Fibroblast of skin of scalp (primary cell): ENCODE data around the gene GRIA1.

Source experiments
- DNase-seq: peaks from one replicate; pipeline ENCODE4 v3.0.0-alpha.2; 2013

GRIA1 gene

DNA sequence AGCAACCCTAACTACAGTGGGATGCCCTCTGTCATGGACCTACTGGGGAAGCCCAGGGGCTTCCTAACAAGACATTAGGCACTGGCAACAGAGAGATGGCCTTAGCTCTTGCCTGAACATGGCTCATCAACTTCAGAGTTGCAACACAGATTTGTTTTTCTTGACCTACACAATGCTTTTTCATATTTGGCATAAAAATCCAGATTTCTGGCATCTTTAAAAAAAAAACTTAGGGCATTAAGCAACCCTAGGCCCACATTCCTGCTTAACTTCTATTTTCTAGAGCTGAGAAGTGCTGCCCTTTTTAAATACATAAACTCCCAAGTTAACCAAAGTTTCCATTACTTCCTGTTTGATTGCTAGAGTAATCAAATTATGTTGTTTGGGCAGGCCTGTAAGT is 8.0 kb downstream of the GRIA1 start:
- no peak for DNase-seq

- no peak for DNase-seq
These were observed 9.7 kb downstream of the GRIA1 start for GRCh38 chr5:153500178-153500577.

- no peak for DNase-seq
These were observed 14.3 kb downstream of the GRIA1 start for GRCh38 chr5:153504726-153505125.

- DNase-seq: no peak
These were observed 18.2 kb downstream of the GRIA1 start for GRCh38 chr5:153508700-153509099.

GRCh38 chr5:153511622-153512021 is 21.2 kb downstream of the GRIA1 start:
- no peak for DNase-seq

DNA sequence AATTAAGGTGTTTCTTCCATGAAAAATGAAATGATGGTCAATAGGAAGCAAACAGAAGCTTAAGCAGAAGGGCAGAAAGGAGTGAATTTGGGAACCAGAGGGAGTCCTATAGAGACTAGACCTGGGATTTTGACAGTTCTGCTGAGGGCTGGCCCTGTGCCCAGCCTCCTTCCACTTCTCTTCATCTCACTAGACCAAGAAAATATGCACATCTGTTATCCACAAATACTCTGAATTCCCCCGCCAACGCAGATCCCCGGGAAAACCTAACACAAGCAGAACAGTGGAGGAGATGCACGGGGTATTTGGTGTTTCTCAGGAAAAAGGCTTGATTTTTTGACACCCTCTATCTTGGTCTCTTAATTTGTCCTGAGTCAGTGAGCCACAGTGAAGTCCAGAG is 22.7 kb downstream of the GRIA1 start:
- peak; percentile 79 for DNase-seq

- DNase-seq: peak; percentile 81
These were observed 24.8 kb downstream of the GRIA1 start for GRCh38 chr5:153515301-153515700.

DNA sequence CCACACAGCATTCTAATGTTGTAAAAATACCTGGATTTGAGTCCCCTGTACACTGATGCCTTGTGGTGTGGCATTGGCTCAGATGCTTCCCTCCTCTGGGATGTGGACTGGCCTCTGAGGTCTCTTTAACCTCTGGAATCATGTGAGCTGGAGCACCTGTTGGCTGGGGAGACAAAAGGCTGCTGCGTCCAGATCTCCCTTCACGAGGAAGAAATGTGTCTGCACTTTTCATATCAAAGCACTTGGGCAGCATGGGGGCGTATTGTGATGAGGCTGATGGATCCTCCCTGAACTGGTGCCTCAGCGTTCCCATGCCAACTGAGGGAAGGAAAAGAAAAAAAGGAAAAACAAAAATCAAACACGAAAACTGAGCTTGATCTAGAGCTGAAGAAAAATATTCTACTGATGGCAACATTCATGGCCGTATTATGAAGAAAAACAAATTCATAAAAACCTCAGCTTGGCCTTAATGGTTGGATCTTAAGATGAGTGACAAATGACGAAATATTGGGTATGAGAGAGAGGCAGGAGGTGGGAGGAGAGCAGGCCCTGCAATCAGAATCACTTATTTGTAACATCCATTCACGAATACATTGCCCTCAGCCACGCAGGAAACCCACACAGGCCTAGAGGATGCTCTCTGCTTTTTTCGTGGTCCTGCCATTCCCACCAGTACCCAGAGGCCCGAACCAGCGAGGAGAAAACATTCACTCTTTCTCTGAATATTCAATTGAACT is 26.2 kb downstream of the GRIA1 start:
- no peak for DNase-seq

DNA sequence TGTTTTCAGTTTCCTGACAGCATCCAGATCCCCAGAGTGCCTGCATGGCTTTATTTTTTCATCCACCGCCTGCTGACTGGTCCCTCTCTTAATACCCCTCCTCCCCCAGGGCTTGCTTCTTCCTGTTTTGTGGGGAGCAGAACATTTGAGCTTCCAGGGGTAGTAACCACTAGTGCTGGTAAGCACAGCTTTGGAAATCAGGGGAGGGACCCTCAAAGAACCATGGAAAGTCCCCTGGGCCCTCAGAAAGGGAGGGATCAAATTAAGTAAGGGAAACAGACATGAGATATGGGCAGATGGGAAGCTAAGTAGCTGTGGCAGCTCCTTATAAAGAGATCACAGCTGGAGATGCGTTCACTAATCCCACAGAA is 26.8 kb downstream of the GRIA1 start:
- DNase-seq: peak; percentile 33

GRCh38 chr5:153520137-153520536 is 29.7 kb downstream of the GRIA1 start:
- DNase-seq: no peak

- peak; percentile 52 for DNase-seq
These were observed 30.5 kb downstream of the GRIA1 start for GRCh38 chr5:153520952-153521351.

- DNase-seq: no peak
These were observed 32.7 kb downstream of the GRIA1 start for GRCh38 chr5:153523211-153523610.

- peak; percentile 76 for DNase-seq
These were observed 33.4 kb downstream of the GRIA1 start for GRCh38 chr5:153523831-153524230.

DNA sequence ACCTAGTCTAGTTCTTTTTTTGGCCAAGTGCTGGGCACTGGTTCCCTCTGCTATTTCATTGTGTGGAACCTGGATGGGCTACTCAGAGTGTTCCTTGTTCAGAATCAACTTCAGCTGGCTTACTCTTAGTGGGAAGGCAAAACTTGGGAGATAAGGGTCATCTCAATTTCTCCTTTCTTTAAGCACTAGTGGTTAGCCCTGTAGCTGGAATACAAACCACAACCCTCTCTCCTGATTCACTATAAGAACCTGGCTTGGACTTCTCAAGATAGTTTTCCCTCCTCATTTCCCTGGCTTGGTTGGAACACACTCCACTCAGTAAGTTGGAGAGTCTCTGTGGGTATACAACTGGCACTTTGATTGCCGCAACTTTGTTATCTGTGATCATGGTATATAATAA is 35.1 kb downstream of the GRIA1 start:
- DNase-seq: no peak

- DNase-seq: no peak
These were observed 40.1 kb downstream of the GRIA1 start for GRCh38 chr5:153530357-153531143.

DNA sequence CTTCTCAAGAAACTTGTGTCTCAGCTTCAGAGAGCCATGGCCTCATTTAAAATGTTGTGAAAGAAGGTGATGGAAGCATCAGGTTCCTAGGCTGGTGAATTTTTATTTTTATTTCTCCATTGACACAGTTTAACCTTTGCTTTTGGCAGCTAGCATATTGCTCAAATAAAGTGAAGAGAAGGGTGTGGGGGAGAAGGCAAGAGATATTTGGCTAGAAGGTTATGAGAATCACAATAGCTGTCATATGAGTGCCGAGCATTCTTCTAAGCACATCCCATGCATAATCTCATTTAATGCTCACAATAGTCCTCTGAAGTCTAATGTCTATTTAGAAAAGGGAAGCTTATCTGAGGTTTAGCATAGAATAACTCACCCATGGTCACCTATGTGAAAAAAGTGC is 43.1 kb downstream of the GRIA1 start:
- no peak for DNase-seq

DNA sequence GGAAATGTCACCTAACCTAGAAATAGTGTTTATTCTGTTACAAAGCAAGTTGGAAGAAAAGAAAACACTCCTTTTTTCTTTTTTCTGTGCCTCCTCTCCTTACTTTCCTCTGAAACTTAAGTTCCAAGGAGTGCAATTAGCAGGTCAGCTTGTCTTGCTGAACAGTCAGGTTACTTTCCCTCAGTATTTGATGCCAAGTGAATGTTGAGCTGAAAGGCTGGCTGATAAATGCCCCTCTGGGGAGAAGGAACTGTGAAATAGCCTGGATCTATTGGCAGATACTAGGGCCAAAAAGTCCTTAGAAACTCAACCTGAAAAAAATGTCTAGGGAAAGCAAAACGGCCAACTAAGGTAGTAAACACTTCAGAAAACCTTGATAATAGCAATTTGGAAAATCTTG is 43.6 kb downstream of the GRIA1 start:
- DNase-seq: no peak

- no peak for DNase-seq
These were observed 46.7 kb downstream of the GRIA1 start for GRCh38 chr5:153537207-153537606.

GRCh38 chr5:153539983-153540382 is 49.5 kb downstream of the GRIA1 start:
- DNase-seq: no peak

DNA sequence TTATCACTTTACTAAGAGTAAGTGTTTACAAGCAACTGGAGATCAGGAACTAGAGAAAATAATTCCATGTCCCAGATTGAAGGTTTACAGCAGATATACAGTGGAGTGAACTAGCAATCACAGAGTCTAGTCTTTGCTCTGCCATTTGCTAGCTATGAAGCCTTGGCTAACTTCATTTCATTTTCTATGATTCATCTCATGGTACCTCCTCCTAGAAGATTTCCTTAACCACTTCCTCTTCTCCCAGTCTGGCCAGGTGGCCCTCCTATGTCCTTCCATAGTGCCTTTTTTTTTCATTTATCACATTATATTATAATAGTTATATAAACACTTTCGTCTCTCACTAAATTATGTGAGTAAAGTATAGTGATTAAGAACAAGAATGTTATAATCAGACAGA is 52.1 kb downstream of the GRIA1 start:
- no peak for DNase-seq

DNA sequence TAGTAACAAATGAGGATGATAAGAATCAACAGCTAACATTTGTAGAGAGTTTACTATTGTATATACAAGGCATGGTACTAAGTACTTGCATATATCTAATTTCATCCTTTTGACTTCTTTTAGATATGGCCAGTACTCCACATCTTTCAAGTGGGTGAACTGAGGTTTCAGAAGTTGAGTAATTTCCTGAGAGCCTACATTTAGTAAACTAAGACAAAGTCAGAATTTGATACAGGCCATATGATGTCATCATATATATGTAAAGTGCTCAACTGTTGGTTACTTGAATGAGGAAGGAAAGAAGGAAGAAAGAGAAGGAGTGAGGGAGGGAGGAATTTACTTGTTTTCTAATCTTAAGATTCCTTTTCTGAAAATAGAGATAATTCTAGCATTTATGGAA is 52.8 kb downstream of the GRIA1 start:
- DNase-seq: no peak

- peak; percentile 49 for DNase-seq
These were observed 53.5 kb downstream of the GRIA1 start for GRCh38 chr5:153543959-153544470.

GRCh38 chr5:153544706-153545105 is 54.2 kb downstream of the GRIA1 start:
- no peak for DNase-seq

- DNase-seq: peak; percentile 72
These were observed 56.1 kb downstream of the GRIA1 start for GRCh38 chr5:153546566-153546965.
